T-helper 2 cell treated with Interferon-gamma antibody and Interleukin-4, amounts not matched to agents 100 ng/mL and 5 ng/mL, for 36 hours (primary cell): ENCODE data around the gene BBC3. TPM values are rescaled to one million over a fixed set of nuclear protein-coding genes. Genes with fewer than 3 reads are reported as not detected.

Experiments used
- intact Hi-C: fragments of 100-400 bp; cut with micrococcal nuclease; formaldehyde crosslinking; loops from one replicate; pipeline ENCODE4 v1.15.1; 2023
- total RNA-seq: library from RNA; stranded (reverse); gene quantifications from 2 replicates; pipeline ENCODE4 v1.2.3, GENCODE V29; 2022

BBC3 gene
- total RNA-seq, 1 donor from 2014 or later: 13.0 TPM

GRCh38 chr19:47236072-47236675 is 5.2 kb upstream of the BBC3 start:
- intact Hi-C loops: no loop called here

GRCh38 chr19:47232422-47233211 is 1.6 kb upstream of the BBC3 start:
- intact Hi-C loops: no loop called here

GRCh38 chr19:47231215-47232054 is 436 bp upstream of the BBC3 start:
- intact Hi-C loops: no loop called here

- intact Hi-C loops: loop anchor here (1.0 kb wide), 1 partner anchor 20 kb away; no protein-coding TSS in a partner anchor
Measured at GRCh38 chr19:47230054-47230920, 712 bp downstream of the BBC3 start.

- intact Hi-C loops: loop anchor here (1.0 kb wide), 2 partner anchors 15 to 19 kb away; no protein-coding TSS in a partner anchor
Measured at GRCh38 chr19:47229676-47230053, 1.3 kb downstream of the BBC3 start.

GRCh38 chr19:47228937-47229675 is 1.9 kb downstream of the BBC3 start:
- intact Hi-C loops: loop anchor here (1.0 kb wide), 1 partner anchor 15 kb away; no protein-coding TSS in a partner anchor

GRCh38 chr19:47228168-47228936 is 2.6 kb downstream of the BBC3 start:
- intact Hi-C loops: no loop called here

GRCh38 chr19:47227352-47228167 is 3.4 kb downstream of the BBC3 start:
- intact Hi-C loops: loop anchor here (2.0 kb wide), 1 partner anchor 41 kb away; no protein-coding TSS in a partner anchor

GRCh38 chr19:47226426-47227351 is 4.3 kb downstream of the BBC3 start:
- intact Hi-C loops: loop anchor here (1.0 to 2.0 kb wide), 3 partner anchors 16 to 40 kb away; partner anchors contain the start of gene CCDC9

- intact Hi-C loops: loop anchor here (1.0 to 2.0 kb wide), 3 partner anchors 16 to 39 kb away; partner anchors contain the start of gene CCDC9
Measured at GRCh38 chr19:47225746-47226425, 5.1 kb downstream of the BBC3 start.

GRCh38 chr19:47221890-47222289 is 9.1 kb downstream of the BBC3 start:
- intact Hi-C loops: no loop called here

- intact Hi-C loops: no loop called here
Measured at GRCh38 chr19:47221080-47221841, 9.7 kb downstream of the BBC3 start.

GRCh38 chr19:47215581-47215980 is 15.4 kb downstream of the BBC3 start:
- intact Hi-C loops: no loop called here

- intact Hi-C loops: loop anchor here (1.0 to 2.0 kb wide), 4 partner anchors 15 to 62 kb away; no protein-coding TSS in a partner anchor
Measured at GRCh38 chr19:47210689-47211316, 20.2 kb downstream of the BBC3 start.

- intact Hi-C loops: loop anchor here (1.0 to 2.0 kb wide), 4 partner anchors 16 to 61 kb away; no protein-coding TSS in a partner anchor
Measured at GRCh38 chr19:47210180-47210490, 20.9 kb downstream of the BBC3 start.
